ENCODE data around the gene DCST1.

Gene DCST1

DNA sequence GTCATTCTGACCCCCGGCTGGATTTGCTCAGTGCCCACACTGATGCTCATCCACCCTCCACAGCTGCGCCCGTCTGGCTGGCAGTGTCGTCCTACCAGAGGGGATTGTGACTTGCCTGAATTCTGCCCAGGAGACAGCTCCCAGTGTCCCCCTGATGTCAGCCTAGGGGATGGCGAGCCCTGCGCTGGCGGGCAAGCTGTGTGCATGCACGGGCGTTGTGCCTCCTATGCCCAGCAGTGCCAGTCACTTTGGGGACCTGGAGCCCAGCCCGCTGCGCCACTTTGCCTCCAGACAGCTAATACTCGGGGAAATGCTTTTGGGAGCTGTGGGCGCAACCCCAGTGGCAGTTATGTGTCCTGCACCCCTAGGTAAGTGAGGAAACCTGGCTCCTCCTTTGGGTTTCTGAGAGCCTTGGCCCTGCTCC lies 24.2 kb downstream of the DCST1 start:
- DNase-seq = no peak

DNA sequence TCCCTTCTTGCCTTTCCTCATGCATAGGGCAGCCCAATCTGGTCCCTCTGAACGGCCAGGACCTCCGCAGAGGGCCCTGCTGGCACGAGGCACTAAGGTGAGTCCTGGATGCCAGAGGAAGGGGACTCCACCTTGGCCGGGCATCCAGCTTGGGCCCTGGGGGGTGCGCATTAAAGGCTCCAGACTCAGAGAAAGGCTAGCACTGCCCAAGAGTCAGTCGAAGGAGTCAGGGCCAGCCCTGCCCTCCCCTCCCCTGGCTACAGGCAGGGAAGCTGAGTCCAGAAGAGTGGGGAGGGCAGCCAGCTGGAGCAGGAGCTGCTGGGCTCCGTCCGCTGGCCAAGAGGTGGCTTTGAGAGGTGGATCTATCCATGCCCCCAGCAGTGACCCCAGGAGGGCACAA lies 27.1 kb downstream of the DCST1 start:
- no peak for DNase-seq

DNA sequence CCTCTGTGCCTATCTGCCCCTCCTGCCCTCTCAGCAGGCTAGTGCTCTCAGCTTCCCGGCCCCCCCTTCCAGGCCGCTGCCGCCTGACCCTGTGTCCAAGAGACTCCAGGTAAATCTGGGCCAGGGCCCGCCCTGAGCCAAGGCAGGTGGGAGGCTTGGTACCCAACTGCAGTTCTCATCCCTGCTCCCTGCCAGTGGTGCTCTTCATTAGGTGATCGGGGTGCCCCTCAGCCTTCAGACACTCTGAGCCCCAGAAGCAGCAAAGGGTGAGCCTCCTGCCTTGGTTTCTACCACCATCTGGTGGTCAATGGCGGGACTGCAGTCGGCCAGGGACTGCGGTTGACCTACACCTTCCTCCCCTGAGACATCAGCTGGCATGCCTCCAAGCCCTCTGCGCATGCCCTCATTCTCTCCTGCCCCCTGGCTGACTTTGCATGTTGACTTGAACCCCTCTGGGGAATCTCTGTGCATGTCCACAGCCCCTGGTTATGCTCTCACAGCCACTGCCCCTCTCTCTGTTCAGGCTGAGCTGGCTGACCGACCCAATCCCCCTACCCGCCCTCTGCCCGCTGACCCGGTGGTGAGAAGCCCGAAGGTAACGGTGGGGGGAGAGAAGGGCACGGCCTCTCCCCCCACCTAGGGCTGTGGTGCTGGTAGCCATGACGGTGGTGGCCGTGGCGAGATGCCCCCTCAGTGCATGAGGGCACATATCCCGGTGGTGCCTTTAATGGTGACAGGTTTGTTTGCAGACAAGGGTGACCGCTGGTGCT lies 27.9 kb downstream of the DCST1 start:
- DNase-seq = peak; percentile 98

DNA sequence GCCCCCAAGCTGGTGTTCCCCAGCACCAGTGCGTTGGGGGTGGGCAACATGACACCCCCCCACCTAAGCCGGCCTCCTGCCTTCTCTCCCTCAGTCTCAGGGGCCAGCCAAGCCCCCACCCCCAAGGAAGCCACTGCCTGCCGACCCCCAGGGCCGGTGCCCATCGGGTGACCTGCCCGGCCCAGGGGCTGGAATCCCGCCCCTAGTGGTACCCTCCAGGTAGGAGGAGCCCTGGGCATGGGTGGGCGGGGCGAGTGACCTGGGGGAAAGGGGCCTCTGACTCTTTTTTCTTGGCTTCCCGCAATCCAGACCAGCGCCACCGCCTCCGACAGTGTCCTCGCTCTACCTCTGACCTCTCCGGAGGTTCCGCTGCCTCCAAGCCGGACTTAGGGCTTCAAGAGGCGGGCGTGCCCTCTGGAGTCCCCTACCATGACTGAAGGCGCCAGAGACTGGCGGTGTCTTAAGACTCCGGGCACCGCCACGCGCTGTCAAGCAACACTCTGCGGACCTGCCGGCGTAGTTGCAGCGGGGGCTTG lies 28.6 kb downstream of the DCST1 start:
- no peak for DNase-seq

DNA sequence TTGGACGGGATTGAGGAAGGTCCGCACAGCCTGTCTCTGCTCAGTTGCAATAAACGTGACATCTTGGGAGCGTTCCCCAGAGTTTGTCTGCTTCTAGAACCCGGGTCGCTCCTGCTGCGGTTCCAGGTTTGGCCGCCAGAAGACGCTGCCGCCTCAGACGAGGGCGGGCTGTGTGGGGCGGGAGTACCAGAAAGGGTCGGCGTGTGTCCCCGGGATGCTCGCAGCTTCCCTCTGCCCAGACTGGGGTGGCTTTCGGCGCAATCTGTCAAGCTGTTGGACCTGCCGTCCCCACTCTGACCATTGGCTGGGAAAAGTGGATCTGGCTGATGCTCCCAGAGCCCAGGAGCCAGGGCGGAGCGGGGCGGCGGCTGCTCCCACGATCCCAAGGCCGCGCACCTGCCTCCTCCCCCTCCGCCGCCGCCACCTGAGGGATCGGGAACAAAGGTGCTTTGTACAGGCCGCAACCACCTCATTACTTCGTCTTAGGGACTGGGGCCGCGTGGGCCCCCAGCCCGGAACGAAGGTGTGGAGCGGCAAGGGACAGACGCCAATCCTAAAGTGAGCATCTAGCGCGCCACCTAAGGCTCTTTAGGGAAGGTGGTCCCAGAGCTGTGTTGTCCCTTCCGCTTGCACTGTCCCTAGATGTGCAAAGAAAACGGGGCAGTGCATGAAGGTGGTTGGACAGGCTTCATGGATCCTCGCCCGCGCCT lies 29.2 kb downstream of the DCST1 start:
- peak; percentile 84 for DNase-seq

DNA sequence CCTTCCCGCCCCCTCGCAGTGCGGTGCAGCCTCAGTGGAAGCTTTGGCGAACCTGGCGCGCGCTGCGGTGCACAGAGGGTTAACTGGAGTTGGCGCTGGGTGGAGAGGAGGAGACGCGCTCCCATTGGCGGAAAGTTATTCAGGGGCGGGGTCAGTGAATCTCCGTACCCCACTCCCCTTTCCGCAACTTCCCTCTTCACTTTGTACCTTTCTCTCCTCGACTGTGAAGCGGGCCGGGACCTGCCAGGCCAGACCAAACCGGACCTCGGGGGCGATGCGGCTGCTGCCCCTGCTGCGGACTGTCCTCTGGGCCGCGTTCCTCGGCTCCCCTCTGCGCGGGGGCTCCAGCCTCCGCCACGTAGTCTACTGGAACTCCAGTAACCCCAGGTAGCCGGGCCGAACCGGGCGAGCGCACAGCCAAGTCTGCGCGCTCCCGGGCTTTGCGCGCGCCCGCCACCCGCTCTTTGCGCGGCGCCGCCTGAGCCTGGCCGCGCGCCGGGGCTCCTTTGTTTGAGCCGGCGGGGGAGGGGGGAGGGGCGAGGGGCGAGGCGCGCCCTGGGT lies 30.0 kb downstream of the DCST1 start, which contains the start of gene EFNA4:
TSS of gene EFNA4 (plus strand) at position 191 of the 561 bp plus-strand sequence. CDS start at position 275, 84 bp downstream.
- peak; percentile 80 for DNase-seq

DNA sequence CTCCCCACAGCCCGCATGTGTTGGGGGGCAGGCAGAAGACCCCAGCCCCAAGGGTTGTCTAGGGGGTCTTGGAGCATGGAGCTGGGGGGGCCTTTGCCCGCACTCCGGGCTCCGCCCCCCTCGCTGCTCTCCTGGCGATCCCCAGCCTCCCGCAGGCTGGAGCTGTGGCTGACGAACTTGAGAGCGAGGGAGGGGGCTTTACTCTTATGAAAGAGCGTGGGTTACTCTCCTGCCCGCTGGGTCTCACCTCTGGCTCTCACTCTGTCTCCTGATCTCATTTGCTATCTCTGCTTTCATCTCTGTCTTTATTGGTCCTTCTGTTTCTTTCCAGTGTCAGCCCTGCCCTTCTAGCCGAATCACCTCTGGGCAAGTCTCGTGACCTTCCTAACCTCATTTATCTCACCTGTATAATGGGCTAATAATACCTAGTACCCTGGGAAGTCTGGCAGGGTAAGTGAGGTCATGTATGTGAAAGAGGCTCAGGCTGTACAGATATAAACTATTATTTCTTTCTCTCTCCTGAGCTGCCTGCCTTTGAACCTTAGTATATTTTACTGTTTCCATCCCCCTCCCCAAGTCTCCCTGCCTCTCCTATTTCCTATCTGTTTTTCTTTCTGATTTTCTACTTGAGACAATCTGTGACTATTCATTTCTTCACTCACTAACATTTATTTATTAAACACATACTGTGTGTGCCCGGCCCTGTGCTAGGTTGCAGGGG lies 30.6 kb downstream of the DCST1 start:
- DNase-seq = no peak

DNA sequence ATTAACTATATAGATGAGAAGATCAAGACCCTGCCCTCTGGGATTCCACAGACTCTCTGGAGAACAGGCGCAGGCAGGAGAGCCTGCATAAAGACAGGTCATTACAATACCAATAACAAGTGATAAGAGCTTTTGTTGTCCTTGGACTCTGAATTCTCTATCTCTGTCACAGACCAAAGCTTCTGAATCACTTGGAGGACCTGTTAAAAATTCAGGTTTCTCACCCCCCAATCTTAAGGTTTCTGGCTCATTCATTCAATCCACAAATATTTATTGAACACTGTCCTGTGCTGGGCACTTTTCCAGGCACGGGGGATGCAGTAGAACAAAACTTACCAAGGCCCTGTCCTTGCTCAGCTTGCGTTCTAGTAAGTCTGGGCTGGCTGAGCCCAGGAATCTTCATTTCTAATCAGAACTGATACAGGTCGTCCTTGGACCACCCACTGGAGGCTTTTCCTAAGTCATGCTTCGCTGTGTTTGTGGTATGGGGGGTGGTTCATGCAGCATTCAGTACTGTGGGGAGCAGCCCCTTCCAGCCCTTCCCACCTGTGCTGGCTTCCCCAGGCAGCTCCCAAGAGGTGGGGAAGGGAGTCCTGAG lies 31.3 kb downstream of the DCST1 start:
- DNase-seq = no peak

GRCh38 chr1:155066777-155067176 lies 33.2 kb downstream of the DCST1 start:
- no peak for DNase-seq

DNA sequence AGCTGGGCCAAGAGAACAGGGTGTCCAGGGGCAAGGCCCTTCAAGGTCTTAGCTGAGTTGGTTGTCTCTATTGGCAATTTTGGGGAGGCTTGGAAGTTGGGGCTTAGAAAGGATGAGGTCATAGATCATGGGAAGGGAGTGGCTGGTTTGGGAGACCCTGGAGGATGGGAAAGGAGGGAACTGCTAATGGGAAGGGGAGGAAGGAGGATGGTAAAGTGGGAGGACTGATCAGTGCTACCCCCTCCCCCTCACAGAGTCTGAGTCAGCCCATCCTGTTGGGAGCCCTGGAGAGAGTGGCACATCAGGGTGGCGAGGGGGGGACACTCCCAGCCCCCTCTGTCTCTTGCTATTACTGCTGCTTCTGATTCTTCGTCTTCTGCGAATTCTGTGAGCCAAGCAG lies 35.0 kb downstream of the DCST1 start:
- no peak for DNase-seq

GRCh38 chr1:155069551-155070157 lies 36.0 kb downstream of the DCST1 start:
- no peak for DNase-seq

GRCh38 chr1:155070158-155070621 lies 36.6 kb downstream of the DCST1 start:
- DNase-seq = no peak

GRCh38 chr1:155070721-155071569 lies 37.3 kb downstream of the DCST1 start:
- peak; percentile 79 for DNase-seq

DNA sequence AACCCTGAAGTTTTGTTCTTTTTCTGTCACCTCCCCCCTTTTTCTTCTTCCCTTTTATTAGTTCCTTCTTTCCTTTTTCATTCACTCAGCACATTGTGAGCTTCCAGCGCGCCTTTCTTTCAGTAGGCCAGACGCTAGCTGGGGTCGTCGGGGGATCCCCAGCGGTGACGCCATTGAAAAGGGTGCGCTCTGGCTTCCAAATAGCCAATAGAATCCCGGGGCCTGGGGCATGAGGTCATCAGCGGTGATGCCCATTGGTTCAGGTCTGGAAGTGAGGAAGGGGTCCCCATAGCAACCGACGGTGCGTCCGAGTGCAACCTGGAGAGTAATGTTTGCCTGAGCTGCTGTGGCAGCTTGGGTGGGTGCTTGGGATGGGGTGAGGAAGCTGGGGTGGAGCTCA lies 38.1 kb downstream of the DCST1 start:
- no peak for DNase-seq

GRCh38 chr1:155072531-155073289 lies 39.1 kb downstream of the DCST1 start:
- no peak for DNase-seq

GRCh38 chr1:155073377-155074242 lies 40.0 kb downstream of the DCST1 start:
- DNase-seq = no peak

GRCh38 chr1:155075535-155075934 lies 41.9 kb downstream of the DCST1 start:
- DNase-seq = no peak

GRCh38 chr1:155076371-155076770 lies 42.7 kb downstream of the DCST1 start:
- no peak for DNase-seq

DNA sequence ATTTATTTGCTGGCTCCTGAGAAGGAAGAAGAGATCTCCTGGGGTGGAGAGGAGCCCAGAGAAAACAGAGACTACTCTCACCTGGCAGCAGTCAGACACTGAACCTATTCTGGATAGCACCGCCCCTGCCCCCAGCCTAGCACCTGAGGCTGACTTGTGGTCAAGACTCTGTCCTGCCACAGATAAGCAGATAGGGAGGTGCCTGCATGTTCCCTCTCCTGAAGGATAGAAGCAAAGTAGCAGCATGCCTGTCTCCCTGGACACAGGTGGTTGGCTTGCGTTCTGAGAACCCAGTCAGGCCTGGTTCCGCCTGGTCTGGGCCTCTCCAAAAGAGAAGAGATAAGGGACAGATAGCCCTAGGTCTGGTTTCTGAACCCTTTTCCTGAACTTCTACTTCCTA lies 43.7 kb downstream of the DCST1 start:
- DNase-seq = no peak
